ENCODE measurements around the gene TDRD3.

The TDRD3 gene

DNA sequence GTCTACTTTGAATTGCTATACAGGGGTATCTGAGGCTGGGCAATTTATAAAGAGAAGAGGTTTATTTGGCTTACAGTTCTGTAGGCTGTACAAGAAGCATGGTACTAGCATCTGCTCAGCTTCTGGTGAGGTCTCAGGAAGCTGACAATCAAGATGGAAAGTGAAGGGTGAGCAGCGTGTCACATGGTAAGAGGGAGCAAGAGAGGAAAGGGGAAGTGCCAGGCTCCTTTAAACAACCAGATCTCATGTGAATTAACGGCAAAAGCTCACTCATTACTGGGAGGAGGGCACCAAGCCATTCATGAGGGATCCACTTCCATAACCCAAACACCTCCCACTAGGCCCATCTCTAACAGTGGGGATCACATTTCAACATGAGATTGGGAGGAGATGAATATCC, 222.4 kb downstream of the TDRD3 start:
- H3K4me3 ChIP-seq (replicated peaks in 1 of 2; ENCODE audit: low read depth in 2 of 2, low read length in 2 of 2), result no peak overlapping the region
- TF ChIP-seq, protein P1, sequence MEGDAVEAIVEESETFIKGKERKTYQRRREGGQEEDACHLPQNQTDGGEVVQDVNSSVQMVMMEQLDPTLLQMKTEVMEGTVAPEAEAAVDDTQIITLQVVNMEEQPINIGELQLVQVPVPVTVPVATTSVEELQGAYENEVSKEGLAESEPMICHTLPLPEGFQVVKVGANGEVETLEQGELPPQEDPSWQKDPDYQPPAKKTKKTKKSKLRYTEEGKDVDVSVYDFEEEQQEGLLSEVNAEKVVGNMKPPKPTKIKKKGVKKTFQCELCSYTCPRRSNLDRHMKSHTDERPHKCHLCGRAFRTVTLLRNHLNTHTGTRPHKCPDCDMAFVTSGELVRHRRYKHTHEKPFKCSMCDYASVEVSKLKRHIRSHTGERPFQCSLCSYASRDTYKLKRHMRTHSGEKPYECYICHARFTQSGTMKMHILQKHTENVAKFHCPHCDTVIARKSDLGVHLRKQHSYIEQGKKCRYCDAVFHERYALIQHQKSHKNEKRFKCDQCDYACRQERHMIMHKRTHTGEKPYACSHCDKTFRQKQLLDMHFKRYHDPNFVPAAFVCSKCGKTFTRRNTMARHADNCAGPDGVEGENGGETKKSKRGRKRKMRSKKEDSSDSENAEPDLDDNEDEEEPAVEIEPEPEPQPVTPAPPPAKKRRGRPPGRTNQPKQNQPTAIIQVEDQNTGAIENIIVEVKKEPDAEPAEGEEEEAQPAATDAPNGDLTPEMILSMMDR (IDR thresholded peaks at IDR 0.05; ENCODE audit: low read depth, low read length), result no peak
- no peak for DNase-seq (ENCODE audit: low read depth in 2 of 2)

DNA sequence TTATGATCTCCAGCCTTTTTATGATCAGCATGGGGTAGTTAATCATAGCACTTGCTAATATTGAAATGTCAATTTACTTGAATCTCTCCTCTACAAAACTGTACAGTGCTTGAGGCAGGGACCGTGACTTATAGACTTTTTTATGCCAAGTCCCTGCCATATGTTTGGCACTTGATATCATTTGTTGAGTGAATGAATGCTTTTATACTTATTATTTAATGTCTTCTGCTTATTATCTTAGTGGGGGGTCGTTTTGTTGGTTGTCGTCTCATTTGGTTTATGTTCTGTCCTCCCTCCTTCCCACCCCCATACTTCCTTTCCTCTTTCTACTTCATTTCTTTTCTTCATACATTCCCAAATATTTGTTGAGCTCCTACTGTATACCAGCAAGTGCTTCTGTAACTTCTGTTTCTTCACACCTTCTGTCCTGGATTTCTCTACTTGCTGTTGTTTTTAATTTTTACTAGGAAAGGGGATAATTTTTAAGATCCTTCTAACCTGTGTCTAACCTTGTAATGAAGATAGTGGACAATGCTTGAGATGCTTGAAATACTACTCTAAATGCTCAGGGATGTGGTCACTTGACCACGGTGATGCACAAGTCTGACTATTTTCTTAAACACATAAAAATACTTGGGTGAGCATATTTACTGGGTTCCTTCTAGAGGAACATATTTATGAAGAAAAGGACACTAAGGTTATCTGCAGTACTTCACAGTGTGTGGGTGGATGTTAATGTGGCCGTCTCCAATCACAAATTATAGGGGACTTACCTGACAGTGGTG, 223.8 kb downstream of the TDRD3 start:
- H3K4me3 ChIP-seq (replicated peaks in 1 of 2; ENCODE audit: low read depth in 2 of 2, low read length in 2 of 2), result no peak overlapping the region
- DNase-seq (ENCODE audit: low read depth in 2 of 2), result peak in 1 of 2 donors; percentile 15
- TF ChIP-seq, protein P1 (IDR thresholded peaks at IDR 0.05; ENCODE audit: low read depth, low read length), result no peak

DNA sequence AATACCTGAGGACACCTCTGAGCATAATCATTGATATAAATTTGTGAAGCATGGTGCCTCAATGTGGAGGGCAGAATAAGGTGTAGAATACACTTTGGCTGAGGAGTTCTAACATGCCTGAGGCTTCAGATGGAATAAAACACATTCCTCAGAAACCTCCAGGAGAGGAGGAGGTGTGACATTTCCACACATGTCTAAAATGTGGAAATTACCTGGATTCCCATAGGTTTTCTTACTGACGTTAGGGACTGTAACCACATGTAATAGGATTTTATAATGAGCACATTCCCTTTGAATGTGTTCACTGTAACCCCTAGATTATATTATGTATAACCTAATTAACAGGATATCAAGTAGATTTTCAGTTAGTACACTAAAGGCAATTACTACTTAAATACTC, 226.1 kb downstream of the TDRD3 start:
- TF ChIP-seq, protein P1 (IDR thresholded peaks at IDR 0.05; ENCODE audit: low read depth, low read length), result no peak
- no peak overlapping the region for H3K4me3 ChIP-seq (replicated peaks in 1 of 2; ENCODE audit: low read depth in 2 of 2, low read length in 2 of 2)
- no peak for DNase-seq (ENCODE audit: low read depth in 2 of 2)

Data from cardiac fibroblast (primary cell).